NB4 (cell line): Measurements from ENCODE around the gene ZNF407.

ENCODE experiments used
- DNase-seq: peaks from one replicate; pipeline ENCODE4 v3.0.0; 2010; ENCODE audit warnings: low read depth
- H3K4me3 ChIP-seq: one replicate; pipeline ENCODE4 v1.5.1; 2011; ENCODE audit warnings: mild to moderate bottlenecking, low read depth, low read length, moderate library complexity
- CTCF ChIP-seq: IDR thresholded peaks from one replicate; pipeline ENCODE4 v1.5.1; 2012; ENCODE audit warnings: low read depth, low read length
- MYC ChIP-seq: IDR thresholded peaks from 2 replicates; pipeline ENCODE4 v1.6.1; 2011; ENCODE audit warnings: low read depth, low read length
- POLR2A ChIP-seq: IDR thresholded peaks from 2 replicates; pipeline ENCODE4 v1.6.1; 2011; ENCODE audit warnings: mild to moderate bottlenecking; ENCODE audit not compliant: insufficient read length; ENCODE audit errors: extremely low read depth
- TF ChIP-seq, protein P1 (sequence below): IDR thresholded peaks from 2 replicates; pipeline ENCODE4 v1.6.1; 2011; ENCODE audit warnings: low read depth, low read length

ZNF407 gene

DNA sequence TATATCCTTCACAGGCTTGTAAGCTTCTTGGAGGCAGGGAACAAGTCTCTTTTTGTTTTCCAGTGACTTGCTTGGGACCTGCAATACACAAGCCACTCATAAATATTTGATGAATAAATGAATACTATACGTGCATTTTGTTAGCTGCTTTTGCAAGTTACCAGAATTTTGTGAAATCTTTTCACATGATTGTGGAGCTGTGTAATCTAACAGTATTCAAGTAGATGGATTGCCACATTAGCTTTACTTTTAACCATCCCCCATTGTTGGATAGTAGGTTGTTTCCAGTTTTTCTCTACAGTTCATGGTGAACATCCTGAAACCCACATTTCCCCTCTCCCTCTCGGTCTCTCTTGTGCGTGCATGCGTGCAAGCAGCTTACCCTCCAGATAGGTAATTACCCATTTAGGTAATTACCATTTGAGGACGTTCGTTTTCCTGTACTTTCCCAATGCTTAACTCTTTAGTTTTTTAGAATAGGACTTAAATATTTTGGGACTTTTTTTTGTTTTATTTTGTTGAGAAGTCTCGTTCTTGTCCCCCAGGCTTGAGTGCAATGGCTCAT is 12.5 kb downstream of the ZNF407 start:
- no peak for DNase-seq
- H3K4me3 ChIP-seq, result no peak overlapping the region
- TF ChIP-seq MYC, result no peak
- TF ChIP-seq, protein P1, sequence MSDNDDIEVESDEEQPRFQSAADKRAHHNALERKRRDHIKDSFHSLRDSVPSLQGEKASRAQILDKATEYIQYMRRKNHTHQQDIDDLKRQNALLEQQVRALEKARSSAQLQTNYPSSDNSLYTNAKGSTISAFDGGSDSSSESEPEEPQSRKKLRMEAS, result no peak
- TF ChIP-seq POLR2A, result no peak
- no peak for TF ChIP-seq CTCF

- no peak overlapping the region for H3K4me3 ChIP-seq
- TF ChIP-seq, protein P1, result no peak
- TF ChIP-seq POLR2A (no peak), CTCF (no peak), MYC (no peak)
- DNase-seq, result no peak
Observed at GRCh38 chr18:74610860-74611259, 13.2 kb downstream of the ZNF407 start.

DNA sequence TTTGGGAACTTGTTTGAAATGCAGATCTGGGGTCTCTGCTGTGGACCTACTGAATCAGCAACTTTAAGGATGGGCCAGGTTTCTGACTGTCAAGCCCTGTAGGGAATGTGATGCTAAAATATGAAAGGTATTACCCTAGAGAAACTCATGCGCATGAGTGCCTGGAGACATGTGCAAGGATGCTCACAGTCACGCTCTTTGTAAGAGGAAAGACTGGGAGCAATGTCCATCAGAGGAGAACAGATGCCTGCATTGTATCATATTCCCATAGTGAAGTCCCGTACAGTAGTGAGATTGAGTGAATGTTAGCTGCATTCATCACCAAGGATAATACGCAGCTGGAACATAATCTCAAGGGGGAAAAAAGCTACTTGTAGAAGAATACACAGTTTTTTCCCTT is 14.1 kb downstream of the ZNF407 start:
- no peak for TF ChIP-seq MYC
- TF ChIP-seq, protein P1, result no peak
- DNase-seq, result no peak
- H3K4me3 ChIP-seq, result no peak overlapping the region

DNA sequence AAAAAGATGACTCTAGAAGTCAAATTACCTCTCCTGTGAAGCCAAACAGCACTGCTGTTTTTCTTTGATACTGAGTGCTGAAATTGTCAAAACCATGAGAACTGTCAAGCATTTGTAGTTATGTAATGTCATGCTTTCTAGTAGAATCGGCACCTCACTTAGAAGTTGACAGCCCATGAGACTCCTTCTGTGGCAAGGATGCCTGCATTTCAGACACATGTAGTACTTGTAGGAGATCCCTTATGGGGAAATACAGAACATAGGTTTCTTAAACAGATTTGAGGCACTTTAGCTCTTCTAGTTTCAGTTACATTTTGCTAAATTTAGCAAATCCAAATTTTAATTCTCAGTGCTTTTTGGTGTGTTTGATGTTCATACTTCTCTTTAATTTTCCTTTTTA is 15.7 kb downstream of the ZNF407 start:
- no peak for DNase-seq
- H3K4me3 ChIP-seq, result no peak overlapping the region
- TF ChIP-seq, protein P1, result no peak
- TF ChIP-seq CTCF, result no peak
- no peak for TF ChIP-seq POLR2A
- no peak for TF ChIP-seq MYC

DNA sequence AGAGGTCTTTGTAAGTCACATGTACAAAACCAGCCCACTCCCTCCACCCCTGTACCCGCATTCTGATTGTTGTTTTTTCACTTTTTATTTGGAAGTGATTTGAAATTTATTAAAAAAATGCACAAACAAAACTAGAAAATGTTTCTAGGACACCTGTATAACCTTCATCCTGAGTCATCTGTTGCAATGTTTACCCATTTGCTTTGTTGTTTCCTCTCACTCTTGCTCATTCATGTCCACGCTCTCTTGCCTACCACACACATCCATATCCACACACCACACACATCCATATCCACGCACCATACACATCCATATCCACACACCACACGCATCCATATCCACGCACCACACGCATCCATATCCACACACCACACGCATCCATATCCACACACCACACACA is 18.8 kb downstream of the ZNF407 start:
- TF ChIP-seq CTCF (no peak), POLR2A (no peak), MYC (no peak)
- TF ChIP-seq, protein P1, result no peak
- no peak overlapping the region for H3K4me3 ChIP-seq
- DNase-seq, result no peak

DNA sequence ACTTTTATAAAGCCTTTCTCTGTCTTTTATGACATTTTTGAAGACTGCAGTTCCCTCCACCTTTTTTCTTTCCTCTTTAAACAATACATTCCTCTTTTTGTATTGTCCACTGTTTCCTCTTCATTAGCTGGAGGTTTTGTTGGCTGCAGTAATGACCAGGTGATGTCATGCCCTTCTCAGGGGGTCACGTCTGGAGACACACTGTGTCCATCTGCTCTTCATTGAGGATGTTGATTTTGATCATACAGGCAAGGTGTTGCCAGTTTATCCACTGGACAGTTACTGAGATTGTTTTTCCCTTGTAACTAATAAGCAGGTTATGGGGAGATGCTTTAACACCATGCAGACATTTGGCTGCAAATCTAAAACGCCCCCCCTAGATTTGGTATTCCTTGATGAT is 19.8 kb downstream of the ZNF407 start:
- DNase-seq, result no peak
- TF ChIP-seq, protein P1, result no peak
- TF ChIP-seq POLR2A, result no peak
- TF ChIP-seq CTCF, result no peak
- no peak overlapping the region for H3K4me3 ChIP-seq
